Stomach (tissue), 4 donors: Measurements from ENCODE around the gene LACTB.

Experiments
- POLR2A ChIP-seq, 4 donors: fragments of 450-650 bp; IDR thresholded peaks; one replicate each; pipeline ENCODE4 v1.6.1; 2016; ENCODE audit warnings: antibody characterized with exemption in 4 of 4, control low read depth in 2 of 4, mild to moderate bottlenecking in 1 of 4, moderate library complexity in 1 of 4
- POLR2AphosphoS5 ChIP-seq, 3 donors: sonication (generic); formaldehyde crosslinking; IDR thresholded peaks; one replicate each; pipeline ENCODE4 v1.6.1; 2016; ENCODE audit warnings: antibody characterized with exemption in 3 of 3
- TF ChIP-seq, protein P1 (sequence below), 7 experiments: fragments of 450-650 bp in 4 of 7; fragments of 200-600 bp in 3 of 7; sonication (generic) in 3 of 7; IDR thresholded peaks; one replicate each; pipeline ENCODE4 v1.5.1; 2016 to 2019; ENCODE audit warnings: antibody characterized with exemption in 7 of 7, control low read depth in 2 of 7, mild to moderate bottlenecking in 1 of 7

DNA sequence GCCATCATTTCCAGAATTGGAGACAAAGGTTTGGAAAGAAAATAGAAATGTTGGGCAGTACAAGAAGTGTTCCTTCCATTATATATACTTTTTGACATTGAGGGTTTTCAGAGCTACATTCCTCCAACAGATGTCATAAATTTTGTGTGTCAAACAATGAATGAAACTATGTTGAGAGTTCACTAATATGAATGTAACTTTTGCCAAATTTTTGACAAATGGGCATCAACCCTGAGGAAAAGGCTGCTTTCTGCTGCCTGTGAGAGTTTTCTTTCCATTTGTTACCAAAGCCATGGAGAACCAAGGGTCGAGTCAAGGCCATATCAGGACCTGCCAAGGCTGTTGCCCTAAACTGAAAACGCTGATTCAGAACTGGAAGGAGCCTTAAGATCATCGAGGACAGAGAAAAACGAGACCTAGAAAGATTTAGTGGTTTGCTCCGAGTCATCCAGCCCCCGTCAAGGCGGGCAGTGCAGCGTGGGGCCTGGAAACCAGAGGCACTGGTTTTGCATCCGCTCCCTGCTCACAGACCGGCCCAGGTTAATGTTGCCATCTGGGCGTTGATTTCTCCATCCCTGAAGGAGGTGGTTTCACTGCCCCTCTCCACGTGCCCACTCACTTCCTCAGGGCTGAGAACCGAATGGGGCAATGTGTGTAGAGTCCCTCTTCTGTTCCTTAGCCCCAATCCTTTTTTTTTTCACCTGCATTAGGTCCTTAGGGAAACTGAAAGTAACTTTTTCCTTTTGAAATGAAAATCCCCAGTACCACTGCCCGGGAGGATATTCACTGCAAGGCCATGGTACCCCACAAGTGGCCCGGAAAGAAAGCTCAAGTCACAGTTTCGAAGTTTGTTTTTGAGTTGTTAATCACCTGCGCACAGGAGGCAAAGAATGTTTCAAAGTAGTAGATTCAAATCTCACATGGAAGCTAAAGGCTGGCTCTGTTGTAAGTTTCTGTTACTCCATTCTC is 46.4 kb upstream of the LACTB start:
- TF ChIP-seq, protein P1, sequence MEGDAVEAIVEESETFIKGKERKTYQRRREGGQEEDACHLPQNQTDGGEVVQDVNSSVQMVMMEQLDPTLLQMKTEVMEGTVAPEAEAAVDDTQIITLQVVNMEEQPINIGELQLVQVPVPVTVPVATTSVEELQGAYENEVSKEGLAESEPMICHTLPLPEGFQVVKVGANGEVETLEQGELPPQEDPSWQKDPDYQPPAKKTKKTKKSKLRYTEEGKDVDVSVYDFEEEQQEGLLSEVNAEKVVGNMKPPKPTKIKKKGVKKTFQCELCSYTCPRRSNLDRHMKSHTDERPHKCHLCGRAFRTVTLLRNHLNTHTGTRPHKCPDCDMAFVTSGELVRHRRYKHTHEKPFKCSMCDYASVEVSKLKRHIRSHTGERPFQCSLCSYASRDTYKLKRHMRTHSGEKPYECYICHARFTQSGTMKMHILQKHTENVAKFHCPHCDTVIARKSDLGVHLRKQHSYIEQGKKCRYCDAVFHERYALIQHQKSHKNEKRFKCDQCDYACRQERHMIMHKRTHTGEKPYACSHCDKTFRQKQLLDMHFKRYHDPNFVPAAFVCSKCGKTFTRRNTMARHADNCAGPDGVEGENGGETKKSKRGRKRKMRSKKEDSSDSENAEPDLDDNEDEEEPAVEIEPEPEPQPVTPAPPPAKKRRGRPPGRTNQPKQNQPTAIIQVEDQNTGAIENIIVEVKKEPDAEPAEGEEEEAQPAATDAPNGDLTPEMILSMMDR (IDR thresholded peaks at IDR 0.05), result no peak
- no peak for TF ChIP-seq POLR2A (IDR thresholded peaks at IDR 0.05)
- no peak for TF ChIP-seq POLR2AphosphoS5 (IDR thresholded peaks at IDR 0.05)
